Smooth muscle cell (in vitro differentiated cells): ENCODE data around the gene MATN3. TPM values are rescaled to one million over a fixed set of nuclear protein-coding genes. Genes with fewer than 3 reads are reported as not detected.

ENCODE experiments used
- DNase-seq: peaks from one replicate; lab custom pipeline; 2025; ENCODE audit not compliant: unreplicated experiment; lab: John Stamatoyannopoulos, UW
- H2AFZ ChIP-seq: fragments of 200-600 bp; sonication (generic); 2 replicates; pipeline ENCODE4 v1.6.0; 2016; ENCODE audit warnings: antibody characterized with exemption, low read depth, mild to moderate bottlenecking
- H3F3A ChIP-seq: fragments of 200-600 bp; sonication (generic); 2 replicates; pipeline ENCODE4 v1.6.0; 2017; ENCODE audit warnings: antibody characterized with exemption, low read depth
- H3K27ac ChIP-seq: fragments of 200-600 bp; sonication (generic); 2 replicates; pipeline ENCODE4 v1.5.1; 2016; ENCODE audit warnings: low read depth, mild to moderate bottlenecking
- H3K27me3 ChIP-seq: fragments of 200-600 bp; sonication (generic); 2 replicates; pipeline ENCODE4 v1.6.1; 2016; ENCODE audit warnings: low read depth, mild to moderate bottlenecking
- H3K36me3 ChIP-seq: fragments of 200-600 bp; sonication (generic); 2 replicates; pipeline ENCODE4 v1.5.1; 2016; ENCODE audit warnings: low read depth
- H3K4me1 ChIP-seq: fragments of 200-600 bp; sonication (generic); 2 replicates; pipeline ENCODE4 v1.5.1; 2016; ENCODE audit warnings: low read depth
- H3K4me2 ChIP-seq: fragments of 200-600 bp; sonication (generic); 2 replicates; pipeline ENCODE4 v1.6.0; 2016; ENCODE audit warnings: mild to moderate bottlenecking
- H3K4me3 ChIP-seq: fragments of 200-600 bp; sonication (generic); 2 replicates; pipeline ENCODE4 v1.5.1; 2016; ENCODE audit warnings: mild to moderate bottlenecking
- H3K79me2 ChIP-seq: fragments of 200-600 bp; sonication (generic); 2 replicates; pipeline ENCODE4 v1.6.0; 2016; ENCODE audit warnings: low read depth, mild to moderate bottlenecking
- H3K9ac ChIP-seq: fragments of 200-600 bp; sonication (generic); 2 replicates; pipeline ENCODE4 v1.6.0; 2016; ENCODE audit warnings: low read depth
- H3K9me3 ChIP-seq: fragments of 200-600 bp; sonication (generic); replicated peaks from 2 replicates; pipeline ENCODE4 v1.5.1; 2016; ENCODE audit warnings: low read depth
- H4K20me1 ChIP-seq: fragments of 200-600 bp; sonication (generic); 2 replicates; pipeline ENCODE4 v1.6.0; 2016; ENCODE audit warnings: low read depth
- CTCF ChIP-seq: fragments of 200-600 bp; sonication (generic); IDR thresholded peaks from 2 replicates; pipeline ENCODE4 v1.5.1; 2017; ENCODE audit warnings: borderline replicate concordance, mild to moderate bottlenecking, antibody characterized with exemption; ENCODE audit not compliant: insufficient read depth, poor library complexity, severe bottlenecking
- WGBS: methylation state at CpG from one replicate; pipeline ENCODE4 v1.1.7; 2016; ENCODE audit warnings: low lambda C conversion rate; 5-methylcytosine and 5-hydroxymethylcytosine counted together
- polyA plus RNA-seq: library from polyadenylated mRNA; unstranded; fragments of >200 nt; fragmentation: Nextera tagmentation; extraction: Ambion mirVana; gene quantifications from 2 replicates; pipeline ENCODE4 v1.2.1, GENCODE V29; 2016
- total RNA-seq: library from RNA; depleted of rRNA; stranded (reverse); fragments of >200 nt; gene quantifications from 2 replicates; pipeline ENCODE4 v1.2.3, GENCODE V29; 2014

MATN3 gene
- total and polyA plus RNA-seq, 2 experiments from 2014 or later = 5.1 to 12.9 TPM

- WGBS = 94% methylated on average over 5 of the region's 5 CpGs
- DNase-seq = no peak
- no peaks in the 10 kb centered on the region for H3F3A ChIP-seq
- H3K36me3 ChIP-seq = no peaks in the 10 kb centered on the region
- H4K20me1 ChIP-seq = no peaks in the 10 kb centered on the region
- H2AFZ ChIP-seq = no peak overlapping the region
- no peak overlapping the region for H3K4me2 ChIP-seq
- no peak for TF ChIP-seq CTCF
- H3K9ac ChIP-seq = no peak overlapping the region
- no peak overlapping the region for H3K27ac ChIP-seq
- H3K79me2 ChIP-seq = peaks cover 17% of the 10 kb centered on the region
- H3K4me3 ChIP-seq = no peak overlapping the region
- H3K4me1 ChIP-seq = peaks cover 22% of the 10 kb centered on the region
- no peaks in the 10 kb centered on the region for H3K9me3 ChIP-seq
- no peaks in the 10 kb centered on the region for H3K27me3 ChIP-seq
Observed at GRCh38 chr2:19987936-19988335, 24.5 kb downstream of the MATN3 start.

DNA sequence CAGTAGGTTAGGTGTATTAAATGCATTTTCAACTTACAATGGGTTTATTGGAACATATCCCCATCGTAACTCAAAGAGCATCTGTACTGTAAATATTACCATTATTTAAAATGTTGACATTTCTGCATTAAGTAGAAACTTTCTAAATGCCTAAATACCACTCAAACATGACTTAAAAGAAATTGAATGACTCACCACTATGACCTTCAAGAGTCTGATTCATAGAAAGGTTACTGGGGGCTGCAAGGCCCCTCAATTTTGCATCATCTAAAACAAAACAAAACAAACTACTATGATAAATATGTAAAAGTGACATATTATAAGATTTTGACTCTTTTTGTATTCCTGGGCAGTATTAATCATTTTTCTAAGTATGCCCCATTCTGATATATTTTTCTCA is 30.2 kb downstream of the MATN3 start:
- Histone ChIP-seq H3F3A (peaks cover 10% of the 10 kb centered on the region), H3K4me1 (peaks cover 6% of the 10 kb centered on the region), H3K27me3 (no peaks in the 10 kb centered on the region), H3K9ac (no peak overlapping the region), H3K4me2 (peak overlapping the region; percentile 55), H3K79me2 (peaks cover 3% of the 10 kb centered on the region), H3K27ac (no peak overlapping the region), H2AFZ (no peak overlapping the region), H4K20me1 (no peaks in the 10 kb centered on the region), H3K36me3 (no peaks in the 10 kb centered on the region), H3K4me3 (no peak overlapping the region), H3K9me3 (no peaks in the 10 kb centered on the region)
- WGBS = 61% methylated on average over 1 of the region's 1 CpG
- no peak for TF ChIP-seq CTCF
- DNase-seq = no peak

DNA sequence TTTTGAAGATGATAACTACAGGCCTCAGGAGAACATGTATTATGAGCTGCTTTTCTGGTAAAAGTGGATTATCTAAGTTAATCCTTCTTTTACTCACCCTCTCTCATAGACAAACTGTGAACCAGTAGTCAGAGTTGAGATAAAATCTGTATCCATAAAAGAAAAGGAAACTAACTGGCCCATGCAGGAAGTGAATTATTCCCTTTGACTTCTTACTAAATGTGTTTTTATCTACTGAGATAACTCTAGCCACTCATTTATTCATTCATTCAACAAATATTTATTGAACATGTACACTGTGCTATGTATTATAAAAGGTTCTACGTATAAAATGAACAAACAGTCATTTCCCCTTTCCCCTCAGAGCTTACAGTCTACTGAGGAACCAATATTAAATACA is 32.5 kb downstream of the MATN3 start:
- no peak for DNase-seq
- 25% methylated on average over 1 of the region's 1 CpG for WGBS

More for the DNA sequence above, 32.5 kb downstream of the MATN3 start:
- H3K79me2 ChIP-seq = peaks cover 3% of the 10 kb centered on the region
- no peaks in the 10 kb centered on the region for H3K36me3 ChIP-seq
- TF ChIP-seq CTCF = no peak
- H3K27me3 ChIP-seq = no peaks in the 10 kb centered on the region
- H3K9ac ChIP-seq = no peak overlapping the region
- no peak overlapping the region for H3K4me3 ChIP-seq
- no peak overlapping the region for H2AFZ ChIP-seq
- H3K27ac ChIP-seq = peak overlapping the region; percentile 80
- peaks cover 6% of the 10 kb centered on the region for H3K4me1 ChIP-seq
- no peaks in the 10 kb centered on the region for H4K20me1 ChIP-seq
- peak overlapping the region; percentile 58 for H3K4me2 ChIP-seq
- H3F3A ChIP-seq = peaks cover 10% of the 10 kb centered on the region
- no peaks in the 10 kb centered on the region for H3K9me3 ChIP-seq
